NCI-H1048 (cell line): Measurements from ENCODE around the gene CXorf65.

Source experiments
- DNase-seq: peaks from one replicate; lab custom pipeline; 2025; lab: John Stamatoyannopoulos, UW

The CXorf65 gene

DNA sequence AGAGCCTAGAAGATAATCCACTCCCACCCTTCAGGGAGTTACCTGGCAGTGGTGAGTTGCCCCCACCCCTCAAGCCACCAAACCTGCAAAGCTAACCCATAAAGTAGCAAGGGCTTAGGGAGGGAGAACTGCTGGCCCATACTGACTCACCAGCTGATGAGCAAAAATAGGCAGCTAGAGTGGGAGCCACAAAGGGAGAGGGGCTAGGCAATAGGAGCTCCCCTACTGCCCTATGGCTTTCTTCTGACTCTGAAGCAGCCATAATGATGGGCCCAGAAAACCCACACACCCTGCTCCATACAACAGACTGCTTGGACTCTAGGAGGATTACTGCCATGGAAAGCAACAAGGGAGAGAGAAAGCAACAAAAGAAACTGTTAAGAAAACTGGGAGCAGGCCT, 46.4 kb downstream of the CXorf65 start:
- no peak for DNase-seq

DNA sequence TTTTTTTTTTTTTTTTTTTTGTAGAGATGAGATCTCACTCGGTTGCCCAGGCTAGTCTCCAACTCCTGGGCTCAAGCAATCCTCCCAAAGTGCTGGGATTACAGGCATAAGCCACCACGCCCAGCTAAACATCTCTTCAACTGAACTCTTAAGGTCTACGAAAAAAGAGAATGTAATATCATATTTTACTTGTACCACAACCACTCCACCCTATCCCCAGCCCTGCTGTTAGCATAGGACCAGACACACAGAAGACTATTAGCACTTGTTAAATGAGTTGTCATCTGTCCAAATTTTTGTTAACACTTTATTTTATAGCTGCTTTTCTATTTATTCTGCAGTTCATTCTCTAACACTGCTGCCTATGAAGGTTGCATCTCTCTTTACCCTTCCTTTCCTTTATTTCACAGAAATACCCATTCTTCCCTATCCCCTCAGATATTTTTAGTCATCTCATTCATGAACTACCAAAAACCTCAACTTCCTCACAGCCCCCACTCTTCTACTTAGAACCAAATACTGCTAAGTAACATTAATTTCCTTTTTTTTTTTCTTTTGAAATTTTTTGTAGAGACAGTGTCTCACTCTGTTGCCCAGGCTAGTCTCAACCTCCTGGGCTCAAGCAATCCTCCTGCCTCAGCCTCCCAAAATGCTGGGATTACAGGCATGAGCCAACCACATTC, 48.6 kb downstream of the CXorf65 start:
- no peak for DNase-seq

DNA sequence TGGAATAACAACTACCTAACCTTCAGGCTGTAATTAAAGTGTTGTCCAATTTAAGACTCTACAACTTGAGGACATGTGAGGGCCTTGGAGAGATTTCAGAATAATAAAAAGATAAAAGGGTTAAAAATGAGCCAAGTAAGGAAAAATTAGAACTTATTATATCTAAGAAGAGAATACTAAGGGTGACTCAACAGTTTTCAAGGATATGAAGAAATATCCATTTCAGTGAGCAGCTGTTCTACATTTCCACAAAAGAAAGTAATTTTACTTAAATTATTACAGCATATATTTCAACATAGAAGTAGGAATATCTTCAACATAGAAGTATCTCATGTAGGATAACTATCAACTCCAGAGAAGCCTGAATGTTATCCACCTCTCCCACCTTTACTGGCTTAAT, 49.7 kb downstream of the CXorf65 start:
- no peak for DNase-seq
